PC-9 (cell line): ENCODE results near the gene SCGB1C1.

Experiments
- EZH2 ChIP-seq: fragments of 200-600 bp; sonication (generic); IDR thresholded peaks from 2 replicates; pipeline ENCODE4 v1.8.0; 2017; ENCODE audit warnings: antibody characterized with exemption, low read depth
- TF ChIP-seq, protein P1 (sequence below): fragments of 200-600 bp; sonication (generic); conservative IDR thresholded peaks from 2 replicates; pipeline ENCODE4 v1.6.1; 2017; ENCODE audit warnings: mixed run types, antibody characterized with exemption, mild to moderate bottlenecking, moderate library complexity

DNA sequence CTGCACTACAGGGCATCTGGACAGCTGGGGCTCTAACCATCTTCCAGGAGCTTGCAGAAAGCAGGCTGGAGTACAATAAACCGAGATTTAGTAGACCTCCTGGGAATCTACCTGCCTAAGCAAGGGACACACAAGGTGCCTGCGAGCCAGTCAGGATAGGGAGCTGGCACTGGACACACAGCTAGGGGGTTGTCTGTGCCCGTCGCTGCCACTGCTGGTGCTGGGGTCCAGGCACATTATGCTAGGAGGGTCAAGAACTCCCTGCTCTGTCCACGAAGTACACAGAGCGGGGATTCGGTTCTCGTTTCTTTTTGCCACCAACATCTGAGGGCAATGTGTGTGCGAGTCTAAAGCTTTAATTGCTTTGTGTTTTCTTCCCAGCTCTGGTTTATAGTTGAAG lies 18.9 kb downstream of the SCGB1C1 start:
- TF ChIP-seq, protein P1, sequence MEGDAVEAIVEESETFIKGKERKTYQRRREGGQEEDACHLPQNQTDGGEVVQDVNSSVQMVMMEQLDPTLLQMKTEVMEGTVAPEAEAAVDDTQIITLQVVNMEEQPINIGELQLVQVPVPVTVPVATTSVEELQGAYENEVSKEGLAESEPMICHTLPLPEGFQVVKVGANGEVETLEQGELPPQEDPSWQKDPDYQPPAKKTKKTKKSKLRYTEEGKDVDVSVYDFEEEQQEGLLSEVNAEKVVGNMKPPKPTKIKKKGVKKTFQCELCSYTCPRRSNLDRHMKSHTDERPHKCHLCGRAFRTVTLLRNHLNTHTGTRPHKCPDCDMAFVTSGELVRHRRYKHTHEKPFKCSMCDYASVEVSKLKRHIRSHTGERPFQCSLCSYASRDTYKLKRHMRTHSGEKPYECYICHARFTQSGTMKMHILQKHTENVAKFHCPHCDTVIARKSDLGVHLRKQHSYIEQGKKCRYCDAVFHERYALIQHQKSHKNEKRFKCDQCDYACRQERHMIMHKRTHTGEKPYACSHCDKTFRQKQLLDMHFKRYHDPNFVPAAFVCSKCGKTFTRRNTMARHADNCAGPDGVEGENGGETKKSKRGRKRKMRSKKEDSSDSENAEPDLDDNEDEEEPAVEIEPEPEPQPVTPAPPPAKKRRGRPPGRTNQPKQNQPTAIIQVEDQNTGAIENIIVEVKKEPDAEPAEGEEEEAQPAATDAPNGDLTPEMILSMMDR, result no peak
- no peak for TF ChIP-seq EZH2
